Renal cortical epithelial cell (primary cell): ENCODE data around the gene PRR36. TPM values are rescaled to one million over a fixed set of nuclear protein-coding genes. Genes with fewer than 3 reads are reported as not detected.

ENCODE experiments used
- DNase-seq: peaks from one replicate; pipeline ENCODE4 v3.0.0-alpha.2; 2011; ENCODE audit warnings: low read depth
- total RNA-seq: library from RNA; depleted of rRNA; stranded (reverse); fragments of >200 nt; gene quantifications from 2 replicates; pipeline ENCODE4 v1.2.3, GENCODE V29; 2014

The PRR36 gene
- total RNA-seq, 1 donor from 2014 or later = 0.35 TPM

DNA sequence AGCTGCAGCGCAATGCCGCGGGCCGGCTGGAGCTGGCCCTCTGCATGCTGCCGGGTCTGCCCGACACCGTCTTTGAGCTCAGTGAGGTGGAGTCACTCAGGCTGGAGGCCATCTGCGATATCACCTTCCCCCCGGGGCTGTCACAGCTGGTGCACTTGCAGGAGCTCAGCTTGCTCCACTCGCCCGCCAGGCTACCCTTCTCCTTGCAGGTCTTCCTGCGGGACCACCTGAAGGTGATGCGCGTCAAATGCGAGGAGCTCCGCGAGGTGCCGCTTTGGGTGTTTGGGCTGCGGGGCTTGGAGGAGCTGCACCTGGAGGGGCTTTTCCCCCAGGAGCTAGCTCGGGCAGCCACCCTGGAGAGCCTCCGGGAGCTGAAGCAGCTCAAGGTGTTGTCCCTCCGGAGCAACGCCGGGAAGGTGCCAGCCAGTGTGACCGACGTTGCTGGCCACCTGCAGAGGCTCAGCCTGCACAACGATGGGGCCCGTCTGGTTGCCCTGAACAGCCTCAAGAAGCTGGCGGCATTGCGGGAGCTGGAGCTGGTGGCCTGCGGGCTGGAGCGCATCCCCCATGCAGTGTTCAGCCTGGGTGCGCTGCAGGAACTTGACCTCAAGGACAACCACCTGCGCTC, 25.7 kb upstream of the PRR36 start:
- no peak for DNase-seq

DNA sequence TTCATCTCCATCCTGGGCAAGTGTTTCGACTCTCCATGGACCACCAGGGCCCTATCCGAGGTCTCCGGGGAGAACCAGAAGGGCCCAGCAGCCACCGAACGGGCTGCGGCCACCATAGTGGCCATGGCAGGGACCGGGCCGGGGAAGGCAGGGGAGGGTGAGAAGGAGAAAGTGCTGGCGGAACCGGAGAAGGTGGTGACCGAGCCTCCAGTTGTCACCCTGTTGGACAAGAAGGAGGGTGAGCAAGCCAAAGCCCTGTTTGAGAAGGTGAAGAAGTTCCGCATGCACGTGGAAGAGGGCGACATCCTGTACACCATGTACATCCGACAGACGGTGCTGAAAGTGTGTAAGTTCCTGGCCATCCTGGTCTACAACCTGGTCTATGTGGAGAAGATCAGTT, 24.8 kb upstream of the PRR36 start:
- no peak for DNase-seq

DNA sequence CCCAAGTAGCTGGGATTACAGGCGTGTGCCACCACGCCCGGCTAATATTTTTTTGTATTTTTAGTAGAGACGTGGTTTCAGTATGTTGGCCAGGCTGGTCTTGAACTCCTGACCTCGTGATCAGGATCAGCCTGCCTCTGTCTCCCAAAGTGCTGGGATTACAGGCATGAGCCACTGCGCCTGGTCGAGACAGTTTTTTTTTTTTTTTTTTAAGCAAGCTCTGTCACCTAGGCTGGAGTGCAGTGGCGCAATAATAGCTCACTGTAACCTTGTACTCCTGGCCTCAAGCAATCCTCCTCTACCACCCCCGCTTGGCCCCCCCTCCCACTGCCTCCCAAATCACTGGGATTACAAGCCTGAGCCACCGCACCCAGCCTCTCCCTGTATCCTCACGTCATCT, 23.1 kb upstream of the PRR36 start:
- DNase-seq = no peak

DNA sequence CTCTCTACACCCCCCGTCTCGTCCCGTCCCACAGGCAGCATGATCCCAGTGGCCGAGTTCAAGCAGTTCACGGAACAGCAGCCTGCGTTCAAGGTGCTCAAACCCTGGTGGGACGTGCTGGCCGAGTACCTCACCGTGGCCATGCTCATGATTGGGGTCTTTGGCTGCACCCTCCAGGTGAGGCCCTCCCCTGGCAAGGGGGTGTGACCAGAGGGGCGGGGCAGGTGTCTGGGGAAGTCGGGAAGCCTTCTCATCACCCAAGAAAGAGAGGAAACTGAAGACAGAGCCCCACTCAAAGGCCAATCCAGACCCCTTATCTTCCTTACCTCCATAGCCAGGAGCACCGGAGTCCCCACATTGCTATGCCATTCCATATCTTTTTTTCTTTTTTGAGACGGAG, 21.4 kb upstream of the PRR36 start:
- DNase-seq = no peak

DNA sequence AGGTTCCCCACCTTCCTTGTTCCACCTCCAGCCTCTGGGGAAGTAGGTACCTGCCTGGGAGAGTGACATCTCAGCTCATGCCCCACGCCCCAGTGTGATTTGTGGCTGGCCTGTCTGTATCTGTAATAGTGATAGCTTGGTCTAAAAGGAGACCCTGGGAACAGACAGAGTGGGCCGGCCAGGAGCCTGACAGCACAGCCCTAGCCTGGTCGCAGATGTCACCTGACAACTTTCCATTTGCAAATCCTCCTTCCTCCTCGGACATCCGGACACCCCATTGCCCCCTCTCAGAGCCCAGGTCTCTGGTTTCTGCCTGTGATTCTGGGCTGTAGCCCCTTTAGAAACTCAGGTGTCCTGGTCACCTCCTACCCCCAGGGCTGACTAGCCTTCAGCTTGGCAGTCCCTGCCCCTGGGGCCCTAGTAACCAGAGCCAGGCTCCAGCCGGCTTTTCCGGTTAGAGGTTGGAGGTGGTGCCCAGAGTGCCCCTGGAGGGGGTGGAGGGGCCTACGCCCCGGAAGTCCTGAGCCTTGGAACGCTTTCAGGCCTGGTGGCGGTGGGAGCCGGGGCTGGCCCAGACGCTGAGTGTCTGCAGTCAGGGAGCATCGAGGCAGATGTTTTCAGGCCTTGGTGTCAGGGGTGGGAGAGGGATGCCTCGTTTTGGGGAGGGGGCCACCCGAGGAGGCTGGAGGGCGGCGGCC, 20.6 kb upstream of the PRR36 start:
- DNase-seq = no peak

DNA sequence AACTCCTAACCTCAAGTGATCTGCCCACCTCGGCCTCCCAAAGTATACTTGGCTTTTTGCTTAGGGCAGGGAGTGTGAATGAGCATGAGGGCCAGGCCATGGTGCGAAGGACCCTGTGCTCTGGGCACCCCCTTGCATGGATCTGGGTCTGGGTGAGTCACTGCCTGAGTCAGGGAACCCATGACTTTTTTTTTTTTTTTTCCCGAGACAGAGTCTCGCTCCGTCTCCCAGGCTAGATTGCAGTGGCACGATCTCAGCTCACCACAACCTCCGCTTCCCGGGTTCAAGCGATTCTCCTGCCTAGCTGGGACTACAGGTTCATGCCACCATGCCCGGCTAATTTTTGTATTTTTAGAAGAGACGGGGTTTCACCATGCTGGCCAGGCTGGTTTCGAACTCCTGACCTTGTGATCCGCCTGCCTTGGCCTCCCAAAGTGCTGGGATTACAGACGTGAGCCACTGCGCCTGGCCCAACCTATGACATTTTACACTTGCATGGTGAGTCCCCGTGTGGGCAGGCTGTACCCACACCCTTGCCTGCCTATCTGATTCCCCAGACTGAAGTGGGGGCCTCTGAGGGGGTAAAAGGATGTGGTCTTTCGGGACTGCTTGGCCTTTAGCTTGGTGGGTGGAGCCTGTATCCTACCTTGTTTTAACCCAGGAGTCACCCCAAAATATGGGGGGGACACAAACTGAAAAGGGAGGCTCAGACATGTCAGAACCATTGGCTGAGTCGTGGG, 19.3 kb upstream of the PRR36 start:
- peak; percentile 60 for DNase-seq

DNA sequence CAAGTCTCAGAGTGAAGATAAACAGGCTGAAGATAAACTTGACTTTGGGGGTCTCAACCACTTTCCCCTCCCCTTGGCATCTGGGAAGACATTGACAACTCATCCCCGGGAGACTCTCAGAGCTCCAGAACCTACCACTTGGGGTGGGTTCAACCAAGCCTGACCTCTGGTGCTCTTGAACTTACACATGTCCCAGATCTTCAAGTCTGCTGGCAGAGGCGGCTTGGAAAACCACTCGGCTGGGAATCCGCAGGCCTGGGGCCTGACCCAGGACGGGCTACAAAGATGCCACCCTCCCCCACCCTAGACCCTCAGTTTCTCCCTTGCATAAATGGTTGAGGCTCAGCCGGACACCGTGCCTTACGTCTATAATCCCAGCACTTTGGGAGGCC, 14.6 kb upstream of the PRR36 start:
- DNase-seq = no peak

DNA sequence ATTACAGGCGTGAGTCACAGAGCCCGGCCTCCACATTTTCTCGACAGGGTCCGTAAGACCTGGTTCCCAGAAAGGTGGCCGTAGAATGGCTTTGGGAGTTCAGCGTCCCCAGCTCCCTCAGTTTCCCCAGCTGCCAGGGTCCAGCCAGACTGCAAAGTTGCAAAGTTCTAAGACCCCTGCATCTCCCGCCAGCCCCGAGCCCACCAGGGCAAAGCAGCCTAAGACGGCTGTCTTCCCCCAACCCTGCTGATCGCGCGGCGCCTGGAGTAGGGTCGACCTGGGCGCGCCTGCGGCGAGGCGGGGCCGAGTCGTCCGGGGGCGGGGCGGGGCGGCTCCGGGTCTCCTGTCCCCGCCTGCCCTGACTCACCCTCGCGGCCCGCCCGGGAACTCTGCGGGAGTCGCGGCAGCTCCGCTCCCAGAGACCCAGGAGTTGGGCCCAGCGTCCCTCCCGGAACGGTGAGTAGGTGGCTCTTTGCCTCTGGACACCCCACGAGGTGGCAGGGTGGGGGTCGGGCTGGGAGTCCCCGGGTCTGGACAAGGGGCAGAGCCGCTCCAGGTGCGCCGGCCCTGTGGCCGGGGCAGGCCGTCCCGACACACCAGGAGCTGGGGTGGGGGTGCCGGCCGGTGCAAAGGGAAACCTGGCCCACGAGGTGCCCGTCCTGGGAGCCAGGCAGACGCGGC, 14.1 kb upstream of the PRR36 start, which contains the start of gene LRRC8E:
Gene LRRC8E, plus strand, starts transcription at position 366 of the 681 bp plus-strand sequence. CDS start 7,094 bp downstream, outside the sequence.
- DNase-seq = peak; percentile 42

DNA sequence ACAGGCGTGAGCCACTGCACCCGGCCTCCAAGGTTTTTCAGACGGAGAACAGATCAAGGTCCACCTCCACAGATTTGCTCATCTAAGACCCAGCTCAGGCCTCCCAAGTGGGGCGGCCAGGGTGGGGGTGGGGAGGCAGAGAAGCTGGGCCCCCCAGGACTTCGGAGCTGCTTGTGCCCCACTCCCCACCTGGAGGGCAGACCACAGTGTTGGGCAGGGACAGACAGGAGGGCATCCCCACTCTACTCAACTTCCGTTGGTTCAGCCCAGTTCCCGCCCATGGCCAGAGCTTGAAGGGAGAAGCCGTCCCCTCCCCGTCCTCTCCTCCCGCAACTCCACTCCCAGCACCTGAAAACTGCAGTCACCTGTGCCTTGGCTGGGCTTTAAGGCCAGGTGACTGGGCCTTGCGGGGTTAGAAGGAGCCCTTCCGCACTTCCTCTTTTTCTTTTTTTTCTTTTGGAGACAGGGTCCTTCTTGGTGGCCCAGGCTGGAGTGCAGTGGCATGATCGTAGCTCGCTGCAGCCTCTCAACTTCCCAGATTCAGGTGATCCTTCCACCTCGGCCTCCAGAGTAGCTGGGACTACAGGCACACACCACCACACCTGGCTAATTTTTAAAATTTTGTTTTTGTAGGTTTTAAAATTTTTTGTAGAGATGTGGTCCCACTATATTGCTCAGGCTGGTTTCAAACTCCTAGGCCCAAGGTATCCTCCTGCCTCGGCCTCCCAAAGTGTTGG, 13.4 kb upstream of the PRR36 start:
- no peak for DNase-seq

DNA sequence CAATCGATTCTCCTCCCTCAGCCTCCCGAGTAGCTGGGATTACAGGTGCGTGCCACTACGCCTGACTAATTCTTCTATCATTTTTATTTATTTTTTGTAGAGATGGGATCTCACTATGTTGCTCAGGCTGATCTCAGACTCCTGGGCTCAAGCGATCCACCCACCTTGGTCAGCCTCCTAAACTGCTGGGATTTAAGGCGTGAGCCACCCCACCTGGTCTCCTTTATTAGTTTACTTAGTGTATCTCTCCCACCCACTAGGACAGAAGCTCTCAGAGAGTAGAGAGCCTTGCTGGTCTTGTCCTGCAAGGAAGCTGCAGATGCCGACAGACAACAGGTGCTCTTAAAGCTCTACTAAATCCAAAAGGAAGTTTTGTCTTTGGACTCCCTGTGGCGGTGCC, 11.6 kb upstream of the PRR36 start:
- no peak for DNase-seq

DNA sequence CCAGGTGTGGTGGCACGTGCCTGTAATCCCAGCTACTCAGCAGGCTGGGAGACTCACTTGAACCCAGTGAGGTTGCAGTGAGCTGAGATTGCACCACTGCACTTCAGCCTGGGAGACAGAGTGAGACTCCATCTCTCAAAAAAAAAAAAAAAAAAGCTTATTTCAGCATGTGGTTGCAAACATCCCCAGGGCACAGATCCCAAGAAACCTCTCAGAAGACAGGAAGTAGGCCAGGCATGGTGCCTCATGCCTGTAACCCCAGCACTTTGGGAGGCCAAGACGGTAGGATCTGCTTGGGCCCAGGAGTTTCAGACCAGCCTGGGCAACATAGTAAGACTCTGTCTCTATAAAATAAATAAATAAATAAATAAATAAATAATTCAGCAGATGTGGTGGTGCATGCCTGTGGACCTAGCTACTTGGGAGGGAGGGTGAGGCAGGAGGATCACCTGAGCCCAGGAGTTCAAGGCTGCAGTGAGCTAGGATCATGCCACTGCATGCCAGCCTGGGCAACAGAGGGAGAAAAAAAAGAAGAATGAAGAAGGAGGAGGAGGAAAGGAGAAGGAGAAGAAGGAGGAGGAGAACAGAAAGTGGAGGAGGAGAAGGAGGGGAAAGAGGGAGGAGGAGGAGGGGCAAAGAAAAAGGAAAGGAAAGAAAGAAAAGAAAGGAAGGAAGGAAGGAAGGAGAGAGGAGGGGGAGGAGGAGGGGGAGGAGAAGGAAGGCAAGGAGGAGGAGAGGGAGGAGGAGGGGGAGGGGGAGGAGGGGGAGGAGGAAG, 9.8 kb upstream of the PRR36 start:
- no peak for DNase-seq

DNA sequence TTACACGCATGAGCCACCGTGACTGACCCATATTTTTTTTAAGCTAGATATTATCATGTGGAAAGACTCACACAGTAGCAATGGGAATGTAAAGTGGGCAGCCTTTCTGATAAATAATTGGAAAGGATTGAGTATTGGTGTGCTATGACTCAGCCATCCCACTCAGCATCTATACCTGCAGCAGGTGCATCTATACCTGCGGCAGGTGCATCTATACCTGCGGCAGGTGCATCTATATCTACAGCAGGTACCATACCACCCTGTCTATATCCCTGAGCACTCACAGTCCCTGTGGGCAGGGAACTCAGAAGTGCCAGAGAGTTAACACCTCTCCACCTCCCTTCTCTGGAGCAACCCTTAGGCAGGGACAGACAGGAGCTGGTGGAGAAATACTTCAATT, 8.9 kb upstream of the PRR36 start:
- DNase-seq = no peak

DNA sequence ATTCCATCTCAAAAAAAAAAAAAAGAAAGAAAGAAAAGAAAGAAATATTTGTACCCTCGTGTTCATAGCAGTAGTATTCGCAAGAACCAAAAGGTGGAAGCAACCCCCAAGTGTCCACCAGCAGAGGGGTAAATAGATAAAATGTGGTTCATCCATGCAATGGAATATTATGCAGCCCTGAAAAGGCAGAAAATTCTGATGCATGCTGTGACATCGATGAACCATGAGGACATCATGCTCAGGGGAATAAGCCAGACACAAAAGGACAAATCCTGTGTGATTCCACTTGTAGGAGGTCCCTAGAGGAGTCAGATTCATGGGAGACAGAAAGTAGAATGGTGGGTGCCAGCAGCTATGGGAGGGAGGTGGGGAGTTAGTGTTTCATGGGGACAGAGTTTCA, 7.7 kb upstream of the PRR36 start:
- no peak for DNase-seq

DNA sequence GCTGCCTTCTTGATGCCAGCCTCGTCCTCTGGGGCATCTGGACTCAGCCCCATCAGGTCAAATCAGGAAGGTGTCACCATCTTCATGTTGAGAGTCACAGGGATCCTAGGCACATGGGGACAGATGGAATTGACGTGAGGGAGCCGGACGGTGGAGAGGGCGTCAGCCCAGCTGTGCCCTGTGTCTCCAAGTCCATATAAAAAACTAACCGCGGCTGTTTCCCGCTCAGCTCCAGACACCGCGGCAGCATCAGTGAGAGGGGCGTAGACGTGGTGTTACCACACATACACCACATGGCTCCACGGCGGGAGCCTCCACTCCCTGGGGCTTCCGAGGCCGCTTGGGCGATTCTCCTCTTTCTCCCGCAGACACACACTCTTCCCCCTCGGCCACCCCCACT, 5.6 kb upstream of the PRR36 start:
- no peak for DNase-seq

DNA sequence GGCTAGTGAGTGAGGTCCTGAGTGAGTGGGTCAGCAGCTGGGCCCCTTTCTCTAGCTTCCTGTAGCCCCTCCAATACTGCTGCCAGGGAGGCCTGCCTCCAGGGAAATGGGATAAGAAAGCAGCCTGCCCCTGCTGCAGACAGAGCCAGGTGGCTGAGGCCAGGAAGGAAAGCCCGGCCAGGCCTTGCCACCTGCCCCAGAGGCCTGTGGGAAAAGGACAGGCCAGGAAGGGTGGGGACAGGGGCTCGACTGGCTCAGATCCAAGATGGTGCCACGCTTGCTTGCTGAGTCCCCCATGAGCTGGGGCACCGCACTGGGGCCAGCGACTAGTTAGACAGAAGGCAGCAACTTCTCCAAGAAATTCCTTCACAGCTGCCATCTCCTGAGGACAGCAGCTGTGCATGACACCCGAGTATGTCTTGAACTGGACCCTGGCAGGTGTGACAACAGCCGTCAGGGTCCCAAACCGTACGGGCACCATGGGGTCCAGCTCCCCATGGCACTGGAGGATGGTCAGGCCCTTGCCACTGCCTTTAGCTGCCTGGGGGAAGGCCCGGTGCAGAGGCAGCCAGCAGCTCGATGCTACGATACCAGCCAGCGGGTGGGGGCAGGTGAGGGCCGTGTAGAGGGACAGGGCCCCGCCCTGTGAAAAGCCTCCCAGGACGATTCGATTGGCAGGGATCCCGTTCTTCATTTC, 5.1 kb upstream of the PRR36 start:
- DNase-seq = no peak

DNA sequence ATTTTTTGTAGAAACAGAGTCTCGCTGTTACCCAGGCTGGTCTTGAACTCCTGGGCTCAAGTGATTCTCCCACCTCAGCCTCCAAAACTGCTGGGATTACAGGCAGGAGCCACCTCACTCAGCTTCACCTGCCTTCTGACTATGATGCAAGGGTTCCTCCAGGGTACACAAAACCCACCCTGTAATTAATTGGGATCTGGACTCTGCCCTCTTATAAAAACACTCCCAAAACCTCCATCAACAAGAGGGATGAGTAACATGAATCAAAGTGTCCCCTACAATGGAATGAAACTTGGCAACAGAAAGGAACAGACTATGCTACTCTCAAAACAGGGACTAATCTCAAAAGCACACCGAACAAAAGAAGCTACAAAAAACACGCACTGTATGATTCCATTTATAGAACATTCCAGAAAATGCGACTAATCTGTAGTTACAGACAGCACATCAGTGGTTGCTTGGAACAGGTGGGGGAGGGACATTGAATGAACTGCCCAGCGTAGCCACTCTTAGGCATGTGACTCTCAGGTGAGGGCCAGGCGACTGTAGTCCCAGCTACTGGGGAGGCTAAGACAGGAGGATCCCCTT, 3.2 kb upstream of the PRR36 start:
- DNase-seq = no peak

DNA sequence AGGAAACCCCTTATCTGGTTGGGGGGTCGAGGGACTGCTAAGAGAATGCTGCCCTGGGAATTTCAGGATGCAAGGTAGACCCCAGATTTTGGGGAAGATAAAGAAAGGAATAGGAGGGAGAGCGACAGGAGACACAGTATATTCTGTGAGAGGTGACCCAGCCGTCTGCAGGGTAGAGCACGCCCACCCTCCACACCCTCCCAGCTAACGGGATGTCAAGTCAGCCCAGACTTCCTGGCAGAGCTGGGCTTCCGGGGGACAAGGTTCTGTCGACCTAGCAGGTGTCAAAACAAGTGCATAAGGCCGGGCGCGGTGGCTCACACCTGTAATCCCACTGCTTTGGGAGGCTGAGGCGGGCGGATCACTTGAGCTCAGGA, 695 bp upstream of the PRR36 start:
- DNase-seq = no peak

DNA sequence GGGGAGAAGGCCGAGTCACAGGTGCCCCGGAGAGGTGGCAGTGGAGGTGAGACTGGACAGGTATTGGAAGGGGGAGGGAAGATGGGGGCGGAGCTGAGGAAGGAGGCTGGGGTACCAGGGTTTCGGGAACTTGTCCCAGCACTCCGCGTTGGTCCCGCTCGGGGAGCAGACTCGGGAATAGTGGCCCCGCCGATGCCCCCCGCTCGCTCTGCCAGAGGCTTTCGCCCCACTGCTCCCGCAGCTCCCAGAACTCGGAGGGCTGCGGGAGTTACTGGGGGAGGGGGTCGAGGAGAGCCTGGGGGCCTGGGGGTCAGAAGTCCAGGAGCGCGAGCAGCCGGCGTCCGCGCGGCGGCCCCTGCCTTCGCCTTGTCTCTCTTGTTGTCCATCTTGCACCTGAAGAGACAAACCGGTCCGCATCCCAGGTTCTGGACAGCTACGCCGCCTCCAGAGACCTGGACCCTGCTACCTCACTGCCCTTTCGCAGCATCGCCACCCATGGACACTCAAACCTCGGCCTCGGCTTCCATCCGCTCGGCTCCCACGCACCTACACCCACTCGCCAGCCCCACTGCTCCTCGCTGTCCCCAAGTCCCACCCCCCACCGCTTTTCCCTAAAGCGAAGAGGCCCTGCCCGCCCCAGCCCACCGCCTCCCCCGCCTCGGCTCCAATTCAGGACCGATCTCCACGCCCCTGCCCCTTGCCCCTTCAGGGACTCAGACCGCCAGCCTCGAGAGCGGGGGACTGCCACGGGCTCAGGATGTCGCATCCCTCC, 700 bp downstream of the PRR36 start:
- no peak for DNase-seq
